Mucosa of rectum (tissue), 2 donors: ENCODE results near the gene DNTTIP2.

ENCODE experiments used
- H3K27ac ChIP-seq, 2 donors: one replicate each; pipeline ENCODE4 v1.7.0; 2013; ENCODE audit warnings: inconsistent platforms in 2 of 2, low read depth in 2 of 2, low read length in 2 of 2
- H3K27me3 ChIP-seq, 2 donors: one replicate each; pipeline ENCODE4 v1.7.0; 2013; ENCODE audit warnings: low read length in 2 of 2; ENCODE audit not compliant: control insufficient read depth in 2 of 2, insufficient read depth in 2 of 2
- H3K36me3 ChIP-seq, 2 donors: one replicate each; pipeline ENCODE4 v1.7.0; 2013; ENCODE audit warnings: low read length in 2 of 2; ENCODE audit not compliant: control insufficient read depth in 2 of 2, insufficient read depth in 2 of 2
- H3K4me1 ChIP-seq, 2 donors: one replicate each; pipeline ENCODE4 v1.7.0; 2013; ENCODE audit warnings: low read length in 2 of 2, mild to moderate bottlenecking in 1 of 2; ENCODE audit not compliant: control insufficient read depth in 2 of 2, insufficient read depth in 2 of 2
- H3K4me3 ChIP-seq, 2 donors: one replicate each; pipeline ENCODE4 v1.7.0; 2013; ENCODE audit warnings: low read length in 2 of 2
- H3K9ac ChIP-seq, 2 donors: one replicate each; pipeline ENCODE4 v1.7.0; 2013; ENCODE audit warnings: low read length in 2 of 2, low read depth in 1 of 2, mild to moderate bottlenecking in 1 of 2
- H3K9me3 ChIP-seq, 2 donors: one replicate each; pipeline ENCODE4 v1.7.0; 2013; ENCODE audit warnings: low read length in 2 of 2; ENCODE audit not compliant: control insufficient read depth in 2 of 2
- donor health status: healthy.
- donor health status: Normal muscosa, but diverticular disease.

The DNTTIP2 gene

DNA sequence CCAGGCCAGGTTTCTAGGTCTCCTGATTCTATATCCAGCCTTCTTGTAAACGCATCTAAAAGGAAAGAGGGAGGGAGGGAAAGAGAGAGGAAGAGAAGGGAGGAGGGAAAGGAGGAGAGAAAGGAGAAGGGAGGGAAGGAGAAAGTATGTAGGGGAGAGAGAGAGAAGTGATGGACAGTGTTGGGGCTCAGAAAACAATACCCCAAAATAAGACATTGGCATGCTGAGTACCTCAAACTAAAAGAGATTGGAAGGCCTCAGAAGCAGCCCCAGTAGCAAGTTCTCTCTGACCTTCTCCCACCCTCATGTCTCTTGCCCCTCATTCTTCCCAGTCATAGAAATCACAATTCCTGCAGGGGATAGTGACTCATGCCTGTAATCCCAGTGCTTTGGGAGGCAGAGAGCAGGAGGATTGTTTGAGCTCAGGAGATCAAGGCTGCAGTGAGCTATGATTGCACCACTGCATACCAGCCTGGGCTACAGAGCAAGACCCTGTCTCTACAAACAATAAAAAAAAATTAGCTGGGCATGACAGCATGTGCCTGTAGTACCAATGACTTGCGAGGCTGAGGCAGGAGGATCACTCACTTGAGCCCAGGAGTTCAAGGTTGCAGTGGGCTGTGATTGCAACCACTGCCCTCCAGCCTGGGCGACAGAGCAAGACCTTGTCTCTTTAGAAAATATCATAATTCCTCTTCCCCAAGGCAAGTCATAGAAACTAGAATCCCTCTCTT, 51.2 kb downstream of the DNTTIP2 start:
- Histone ChIP-seq H3K36me3 (no peaks in the 10 kb centered on the region), H3K9ac (no peak overlapping the region)

DNA sequence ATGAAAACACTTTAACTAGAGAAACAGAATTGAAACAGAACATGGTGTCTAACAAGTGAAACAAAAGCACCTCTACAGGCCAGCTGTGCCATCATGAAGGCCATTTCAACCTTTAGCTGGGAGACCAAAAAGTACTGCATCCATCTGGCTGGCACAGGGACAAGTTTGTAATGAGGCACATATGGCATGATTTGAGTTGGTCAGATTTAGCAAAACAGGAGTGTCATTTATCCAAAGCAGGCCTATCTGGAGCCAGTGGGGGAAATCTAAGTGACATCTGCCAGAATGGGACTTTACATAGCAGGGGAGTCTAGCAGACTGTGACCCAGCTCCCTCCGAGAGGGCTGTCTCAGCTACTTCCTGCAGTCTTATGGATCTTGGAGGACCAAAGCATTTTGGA, 51.9 kb downstream of the DNTTIP2 start:
- no peak overlapping the region for H3K27ac ChIP-seq
- no peak overlapping the region for H3K4me3 ChIP-seq
- no peaks in the 10 kb centered on the region for H3K4me1 ChIP-seq
- no peaks in the 10 kb centered on the region for H3K9me3 ChIP-seq
- no peaks in the 10 kb centered on the region for H3K36me3 ChIP-seq
- no peak overlapping the region for H3K9ac ChIP-seq
- H3K27me3 ChIP-seq: no peaks in the 10 kb centered on the region

More for the DNA sequence above, 51.2 kb downstream of the DNTTIP2 start:
- H3K27ac ChIP-seq: no peak overlapping the region
- no peaks in the 10 kb centered on the region for H3K4me1 ChIP-seq
- H3K4me3 ChIP-seq: no peak overlapping the region
- no peaks in the 10 kb centered on the region for H3K9me3 ChIP-seq
- H3K27me3 ChIP-seq: no peaks in the 10 kb centered on the region

DNA sequence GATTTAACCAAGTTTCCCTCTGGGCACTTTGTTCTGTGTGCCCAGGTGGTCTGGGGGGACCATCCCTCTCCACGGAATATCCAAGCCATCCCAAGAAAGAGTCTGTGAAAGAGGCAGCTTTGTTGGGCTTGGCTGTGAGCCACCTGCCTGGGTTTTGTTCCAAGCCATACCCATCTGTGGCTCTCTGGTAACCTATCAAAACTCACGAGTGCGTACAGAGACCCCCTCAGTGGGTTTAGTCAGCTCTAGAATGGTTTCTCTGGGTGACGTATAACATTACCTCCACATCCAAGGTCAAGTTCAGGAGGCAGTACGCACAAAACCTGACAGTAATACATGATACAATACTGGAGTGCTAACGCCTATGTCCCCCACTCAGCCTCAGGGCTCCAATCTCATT, 54.2 kb downstream of the DNTTIP2 start:
- Histone ChIP-seq H3K4me1 (no peaks in the 10 kb centered on the region), H3K27me3 (no peaks in the 10 kb centered on the region), H3K27ac (no peak overlapping the region)

DNA sequence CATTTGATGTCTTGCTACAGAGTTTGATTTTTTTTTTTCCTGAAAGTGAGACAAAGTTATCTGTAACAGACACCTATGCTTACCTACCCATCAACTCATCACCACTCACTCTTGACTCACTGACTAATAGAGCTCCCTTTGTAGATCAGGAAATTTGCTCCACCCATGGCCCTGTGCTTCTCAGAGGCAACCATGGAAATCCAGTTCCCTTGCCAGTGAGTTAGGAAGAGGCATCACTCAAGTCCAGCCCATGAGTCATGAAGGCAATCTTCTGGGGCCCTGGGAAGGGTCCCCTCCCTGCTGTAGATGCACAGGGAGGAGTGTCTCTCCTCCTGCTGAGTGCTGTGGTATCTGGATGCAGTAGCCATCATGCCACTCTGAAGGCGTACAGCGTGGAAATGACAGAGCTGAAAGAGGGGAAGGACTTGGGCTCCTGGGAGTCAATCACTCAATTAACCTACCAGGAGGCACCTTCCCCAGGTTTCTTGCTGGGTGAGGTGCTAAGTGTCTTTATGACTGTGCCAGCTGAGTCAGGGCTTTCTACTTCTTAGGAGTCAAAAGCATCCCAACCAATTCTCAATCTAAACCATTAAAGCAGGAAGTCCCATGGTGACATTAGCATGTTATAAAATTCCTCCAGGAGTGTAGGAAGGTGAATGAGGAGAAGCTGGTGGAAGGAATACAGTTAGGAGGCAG, 56.1 kb downstream of the DNTTIP2 start:
- H3K9me3 ChIP-seq: no peaks in the 10 kb centered on the region
- H3K4me3 ChIP-seq: no peak overlapping the region
- no peak overlapping the region for H3K27ac ChIP-seq
- H3K36me3 ChIP-seq: no peaks in the 10 kb centered on the region
- no peaks in the 10 kb centered on the region for H3K4me1 ChIP-seq
- H3K9ac ChIP-seq: no peak overlapping the region
- H3K27me3 ChIP-seq: no peaks in the 10 kb centered on the region

More for the DNA sequence above, 54.2 kb downstream of the DNTTIP2 start:
- Histone ChIP-seq H3K36me3 (no peaks in the 10 kb centered on the region), H3K4me3 (no peak overlapping the region), H3K9me3 (no peaks in the 10 kb centered on the region), H3K9ac (no peak overlapping the region)

DNA sequence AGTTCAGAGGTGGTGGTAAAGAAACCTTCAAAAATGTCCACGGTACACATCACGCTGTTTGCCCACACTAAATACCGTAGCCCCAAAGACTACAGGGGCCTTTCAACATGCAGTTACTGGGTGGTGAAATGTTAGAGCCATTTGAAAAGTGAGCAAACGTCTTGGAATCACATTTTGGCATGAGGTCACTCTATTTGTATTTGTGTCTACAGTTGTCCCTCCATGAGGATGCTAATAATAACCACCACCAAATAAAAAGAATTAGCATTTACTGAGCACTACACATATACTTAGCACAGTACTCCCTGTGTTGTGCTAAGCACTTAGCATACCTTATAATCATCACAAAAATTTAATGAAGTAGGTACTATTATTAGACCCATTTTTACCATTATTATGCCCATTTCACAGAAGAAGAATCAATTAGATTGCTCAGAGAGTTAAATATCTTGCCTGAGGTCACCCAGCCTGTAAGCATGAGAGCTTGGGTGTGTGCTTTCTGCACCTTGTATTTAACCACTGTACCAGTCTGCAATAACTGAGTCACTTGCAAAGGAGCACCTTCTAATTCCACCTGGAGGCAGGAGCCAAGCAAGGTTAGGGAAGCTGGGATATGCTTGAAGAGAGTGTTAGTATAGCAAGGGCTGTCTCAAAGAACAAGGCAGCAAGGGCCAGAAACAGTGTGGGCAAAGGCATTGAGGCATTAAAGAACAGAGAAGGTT, 57.4 kb downstream of the DNTTIP2 start:
- H3K27ac ChIP-seq: no peak overlapping the region
- H3K9me3 ChIP-seq: no peaks in the 10 kb centered on the region
- H3K9ac ChIP-seq: no peak overlapping the region
- no peaks in the 10 kb centered on the region for H3K27me3 ChIP-seq
- H3K4me3 ChIP-seq: no peak overlapping the region
- no peaks in the 10 kb centered on the region for H3K36me3 ChIP-seq
- H3K4me1 ChIP-seq: peaks cover 0 to 3% of the 10 kb centered on the region in 2 donors

DNA sequence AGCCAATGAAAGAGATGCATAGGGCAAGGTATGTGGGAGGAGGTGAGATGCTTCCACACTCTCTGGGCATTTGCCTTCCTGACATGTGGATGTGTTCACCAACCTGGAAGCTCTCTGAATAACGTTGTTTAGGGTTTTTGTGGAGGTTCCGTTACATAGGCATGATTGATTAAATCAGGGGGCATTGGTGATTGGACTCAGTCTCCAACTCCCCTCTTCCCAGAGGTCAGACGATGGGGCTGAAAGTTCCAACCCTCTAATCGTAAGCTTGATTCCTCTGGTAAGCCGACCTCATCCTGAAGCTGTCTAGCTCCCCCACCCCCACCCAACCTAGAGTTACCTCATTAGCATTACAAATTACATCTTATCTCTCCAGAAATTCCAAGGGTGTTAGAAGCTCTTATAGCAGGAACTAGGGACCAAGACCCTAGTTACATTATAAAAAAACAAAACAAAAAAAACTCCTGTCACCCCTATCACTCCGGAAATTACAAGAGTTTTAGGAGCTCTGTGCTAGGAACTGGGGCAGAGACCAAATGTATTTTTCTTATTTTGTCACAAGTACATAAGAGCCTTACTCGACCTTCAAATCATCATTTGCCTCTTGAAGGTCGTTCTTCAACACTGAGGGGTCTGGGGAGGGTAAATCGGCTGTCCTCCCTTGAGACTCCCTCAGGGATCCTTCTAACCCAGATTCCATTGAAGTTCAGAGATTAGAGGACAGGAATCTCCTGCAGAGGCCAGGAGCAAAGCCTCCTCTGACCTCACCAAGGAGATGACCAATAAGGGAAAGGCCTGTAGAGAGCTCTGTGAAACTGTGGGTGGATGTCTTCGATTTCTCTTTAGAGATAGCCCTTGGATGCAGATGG, 58.2 kb downstream of the DNTTIP2 start:
- H3K27ac ChIP-seq: no peak overlapping the region

DNA sequence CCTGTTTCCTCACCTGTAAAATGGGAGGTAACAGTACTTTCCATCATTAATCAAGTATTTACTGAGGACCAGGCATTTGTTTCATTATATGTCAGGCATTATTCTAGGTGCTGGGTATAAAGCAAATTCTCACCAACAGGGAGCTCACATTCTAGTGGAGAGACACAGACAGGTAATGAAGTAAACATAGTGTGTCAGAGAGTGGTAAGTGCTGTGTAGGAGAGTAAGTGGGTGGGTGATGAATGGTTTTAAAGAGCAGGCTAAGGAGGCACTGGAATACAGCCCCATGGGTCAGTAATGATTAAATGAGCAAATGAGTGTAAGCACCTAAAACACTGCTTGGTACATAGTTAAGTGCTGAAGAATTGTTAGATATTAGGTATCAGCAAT, 60.4 kb downstream of the DNTTIP2 start:
- Histone ChIP-seq H3K9me3 (no peaks in the 10 kb centered on the region), H3K27me3 (no peaks in the 10 kb centered on the region), H3K36me3 (no peaks in the 10 kb centered on the region), H3K9ac (no peak overlapping the region), H3K4me3 (no peak overlapping the region), H3K27ac (no peak overlapping the region), H3K4me1 (peaks cover 0 to 3% of the 10 kb centered on the region in 2 donors)

More for the DNA sequence above, 58.2 kb downstream of the DNTTIP2 start:
- Histone ChIP-seq H3K9ac (no peak overlapping the region), H3K4me1 (peaks cover 0 to 3% of the 10 kb centered on the region in 2 donors), H3K27me3 (no peaks in the 10 kb centered on the region), H3K9me3 (no peaks in the 10 kb centered on the region), H3K4me3 (no peak overlapping the region), H3K36me3 (no peaks in the 10 kb centered on the region)

DNA sequence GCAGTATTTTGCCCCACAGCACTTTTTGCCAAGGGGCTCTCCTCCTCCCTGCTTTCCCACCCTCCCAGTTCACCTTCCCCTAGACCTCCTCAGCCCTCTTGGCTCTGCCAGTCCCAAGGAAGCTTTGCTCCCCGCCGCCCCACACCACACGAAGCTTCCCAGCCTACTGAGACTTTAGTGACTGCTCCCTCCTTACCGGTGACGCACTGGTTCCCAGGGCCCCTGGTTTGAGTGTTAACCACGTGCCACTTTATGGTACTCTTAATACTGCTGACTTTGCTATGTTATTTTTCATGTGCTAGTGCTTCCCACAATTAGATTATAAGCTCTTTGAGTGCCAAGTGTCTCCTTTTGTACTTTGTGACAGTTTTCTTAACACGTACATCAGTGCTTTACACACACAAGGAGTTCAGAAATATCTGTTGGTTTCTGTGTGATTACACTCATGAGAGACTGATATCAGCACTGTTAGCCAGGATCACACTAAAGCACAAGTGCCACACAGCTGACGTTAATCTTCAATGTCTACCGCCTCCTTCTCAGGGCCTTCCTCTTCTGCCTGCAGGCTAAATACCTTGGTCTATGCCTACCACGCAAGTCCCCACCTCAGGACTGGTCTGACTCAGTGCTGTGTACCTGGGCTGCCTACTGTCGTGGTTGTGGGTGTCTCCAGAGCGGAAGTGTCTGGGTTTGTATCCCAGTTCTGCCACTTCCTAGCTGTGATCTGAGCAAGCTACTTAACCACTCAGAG, 61.0 kb downstream of the DNTTIP2 start:
- Histone ChIP-seq H3K4me1 (peaks cover 0 to 3% of the 10 kb centered on the region in 2 donors), H3K27ac (peak overlapping the region in 1 of 2 donors; percentile 25), H3K4me3 (no peak overlapping the region), H3K9me3 (no peaks in the 10 kb centered on the region), H3K27me3 (no peaks in the 10 kb centered on the region), H3K36me3 (no peaks in the 10 kb centered on the region), H3K9ac (no peak overlapping the region)

DNA sequence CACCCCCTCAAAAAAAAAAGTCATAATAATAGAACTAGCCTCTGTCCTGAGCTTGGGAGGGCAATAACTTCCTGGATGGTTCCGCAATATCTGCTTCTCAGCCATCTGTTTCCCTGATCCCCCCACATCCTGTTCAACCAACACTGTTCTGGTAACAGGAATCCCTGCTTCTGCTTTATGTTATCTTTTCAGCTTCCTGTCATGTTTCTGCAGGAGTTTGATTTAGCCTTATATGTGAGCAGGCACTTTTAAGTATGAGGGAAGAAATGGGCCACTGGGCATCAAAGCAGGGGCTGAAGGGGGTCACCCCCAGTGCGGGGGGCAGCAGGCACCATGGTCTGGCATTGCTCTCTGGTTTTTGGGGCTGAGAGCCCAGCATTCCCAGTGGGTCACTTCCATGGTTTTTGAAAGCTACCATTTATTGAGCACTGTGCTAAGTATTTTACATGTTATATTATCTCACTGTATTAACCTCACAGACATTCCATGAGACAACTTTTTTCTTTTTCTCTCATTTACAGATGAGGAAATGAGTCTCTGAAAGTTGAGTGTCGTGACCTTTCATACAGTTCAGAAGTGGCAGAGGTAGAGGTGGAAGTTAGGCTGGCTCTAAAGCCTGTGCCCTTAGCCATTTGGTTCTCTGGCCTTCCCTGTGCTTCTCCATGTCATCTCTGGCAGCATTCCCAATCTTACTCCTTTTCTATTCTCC, 61.9 kb downstream of the DNTTIP2 start:
- Histone ChIP-seq H3K36me3 (no peaks in the 10 kb centered on the region), H3K9me3 (no peaks in the 10 kb centered on the region), H3K27me3 (no peaks in the 10 kb centered on the region), H3K4me3 (no peak overlapping the region), H3K27ac (peak overlapping the region in 1 of 2 donors; percentile 10), H3K9ac (no peak overlapping the region), H3K4me1 (peaks cover 0 to 3% of the 10 kb centered on the region in 2 donors)
